Adipose tissue (tissue), 3 donors: ENCODE data around the gene APOD. TPM values are rescaled to one million over a fixed set of nuclear protein-coding genes. Genes with fewer than 3 reads are reported as not detected.
"Not testable (repeated sequence)": the region's sequence is repeated elsewhere in the genome, so short reads cannot be mapped to it uniquely, and the experiment has no call there.

ENCODE experiments used
- H3K27ac ChIP-seq: one replicate; pipeline ENCODE4 v1.5.1; 2013; ENCODE audit warnings: low read depth, low read length
- whole genome bisulfite sequencing, 3 donors: extraction: QIAGEN DNeasy Blood & Tissue Kit; methylation state at CpG; one replicate each; pipeline ENCODE4 v1.1.7; 2013; 5-methylcytosine and 5-hydroxymethylcytosine counted together
- polyA plus RNA-seq, 3 donors: library from polyadenylated mRNA; stranded (reverse); fragments of 200-250 nt; gene quantifications; one replicate each; pipeline ENCODE4 v1.2.3, GENCODE V29; 2013
- donor health status: healthy with polysubstance abuse.
- donor health status: Bipolar disorder and iron deficiency.
- donor health status: healthy.

APOD gene
- 100 to 1,000 TPM in 2 of 3 donors, 10 to 100 TPM in 1; 70.3 to 618 (median 602) TPM for polyA plus RNA-seq

GRCh38 chr3:195583831-195584542 is at the start of gene APOD:
Gene APOD (minus strand): TSS chr3:195583940. CDS start chr3:195579461, 4,479 bp downstream.
- whole genome bisulfite sequencing, 3 donors: 31 to 52% (median 40%) methylated on average over 16 of the region's 16 CpGs
- H3K27ac ChIP-seq: no peak within 1 kb of the TSS

- WGBS, 3 donors: 58 to 85% (median 84%) methylated on average over 1 to 2 of the region's 3 CpGs
- H3K27ac ChIP-seq: not testable (repeated sequence)
These were observed 49.6 kb upstream of the APOD start for GRCh38 chr3:195633351-195633750.

DNA sequence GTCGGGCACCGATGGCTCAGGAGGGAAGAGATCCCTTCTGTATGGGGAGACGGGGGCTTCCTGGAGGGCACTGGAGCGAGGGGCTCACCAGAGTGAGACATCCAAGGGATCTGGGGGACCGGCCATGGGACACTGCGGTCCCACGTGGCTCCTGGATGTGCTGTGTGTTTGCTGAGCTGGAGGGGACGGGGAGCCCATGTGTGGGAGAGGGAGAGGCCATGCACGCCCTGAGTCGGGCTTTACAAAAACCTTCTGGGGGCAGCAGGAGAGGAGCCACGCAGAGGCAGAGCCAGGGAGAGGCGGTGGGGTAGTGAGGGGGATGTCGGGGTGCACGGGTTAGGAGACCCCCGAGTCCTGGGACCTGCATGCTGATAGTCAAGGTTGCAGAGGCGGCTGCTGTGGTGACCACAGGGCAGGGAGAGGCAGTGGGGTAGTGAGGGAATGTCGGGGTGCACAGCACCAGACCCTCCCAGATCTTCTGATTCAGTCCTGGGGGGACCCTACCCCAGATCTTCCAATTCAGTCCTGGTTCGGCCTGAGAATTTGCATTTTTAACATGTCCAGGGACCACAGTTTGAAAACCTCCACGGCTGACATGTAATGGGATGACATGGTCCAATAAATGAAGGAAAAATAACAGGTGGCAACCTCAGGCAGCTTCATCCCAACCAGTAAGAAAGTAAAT is 48.9 kb upstream of the APOD start:
- not testable (repeated sequence) for H3K27ac ChIP-seq
- 84 to 91% (median 90%) methylated on average over 14 to 18 of the region's 19 CpGs for WGBS, 3 donors

- 93 to 97% (median 95%) methylated on average over 10 to 18 of the region's 20 CpGs for WGBS, 3 donors
- H3K27ac ChIP-seq: not testable (repeated sequence)
These were observed 48.3 kb upstream of the APOD start for GRCh38 chr3:195632046-195632445.

DNA sequence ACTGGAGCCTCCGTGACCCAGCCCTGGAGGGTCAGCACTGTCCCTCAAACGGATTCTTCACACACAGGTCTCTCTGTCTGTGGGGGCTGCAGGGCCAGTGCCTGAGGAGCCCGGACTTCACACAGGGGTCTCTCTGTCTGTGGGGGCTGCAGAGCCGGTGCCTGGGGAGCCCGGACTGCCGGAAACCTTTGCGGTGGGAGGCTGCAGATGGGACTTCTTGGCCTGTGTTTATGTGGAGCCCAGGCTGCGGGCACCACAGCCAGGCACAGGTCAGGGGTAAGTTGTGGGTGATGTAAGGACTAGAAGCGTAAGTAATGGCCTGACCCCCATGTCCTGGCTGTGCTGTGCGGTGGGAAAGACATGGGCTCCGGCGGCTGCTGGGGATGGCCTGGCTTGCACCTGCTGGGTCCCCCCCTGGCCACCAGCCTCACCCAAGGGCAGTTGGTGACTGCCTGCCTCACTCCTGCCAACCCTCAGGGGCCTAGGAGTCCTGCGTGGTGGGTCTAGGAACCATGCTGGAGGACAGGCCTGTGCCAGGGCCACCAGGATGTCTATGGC is 47.3 kb upstream of the APOD start:
- WGBS, 3 donors: 88 to 94% (median 93%) methylated on average over 8 to 10 of the region's 13 CpGs
- not testable (repeated sequence) for H3K27ac ChIP-seq

DNA sequence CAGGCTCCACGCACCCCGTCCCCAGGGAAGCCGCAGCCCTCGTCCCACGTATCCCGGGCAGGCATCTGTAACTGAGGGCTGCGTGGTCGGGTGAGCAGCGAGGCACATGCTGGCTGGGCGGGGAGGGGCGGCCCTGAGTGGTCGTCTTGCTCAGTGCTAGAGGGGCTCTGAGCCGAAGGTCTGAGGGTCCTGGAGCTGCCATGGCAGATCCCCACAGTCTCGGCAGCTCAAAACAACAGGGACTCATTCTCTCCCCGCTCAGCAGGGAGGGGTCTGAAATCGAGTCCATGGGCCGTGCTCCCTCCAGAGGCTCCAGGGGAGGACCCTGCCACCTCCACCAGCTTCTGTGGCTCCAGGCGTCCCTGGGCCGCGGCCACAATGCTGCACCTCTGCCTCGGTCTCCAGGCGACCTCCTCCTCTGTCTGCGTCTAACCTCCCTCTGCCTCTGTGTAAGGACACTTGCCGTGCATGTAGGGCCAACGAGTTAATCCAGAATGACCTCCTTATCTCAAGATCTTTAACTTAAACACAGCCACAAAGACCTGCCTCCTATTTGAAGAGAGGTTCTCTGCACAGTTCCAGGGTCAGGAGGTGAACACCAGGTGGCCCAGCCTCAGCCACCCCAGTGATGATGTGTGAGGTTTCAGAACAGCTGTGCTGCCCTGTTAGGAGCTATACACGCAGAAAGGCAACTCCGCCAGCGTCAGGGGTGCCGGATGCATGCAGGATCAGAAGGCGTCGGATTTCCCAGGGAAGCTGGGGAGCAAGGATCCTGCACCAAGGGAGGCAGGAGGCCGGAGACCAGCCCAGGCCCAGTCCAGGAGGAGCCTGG is 46.6 kb upstream of the APOD start:
- 56 to 84% (median 74%) methylated on average over 10 to 25 of the region's 32 CpGs for WGBS, 3 donors
- H3K27ac ChIP-seq: not testable (repeated sequence)

DNA sequence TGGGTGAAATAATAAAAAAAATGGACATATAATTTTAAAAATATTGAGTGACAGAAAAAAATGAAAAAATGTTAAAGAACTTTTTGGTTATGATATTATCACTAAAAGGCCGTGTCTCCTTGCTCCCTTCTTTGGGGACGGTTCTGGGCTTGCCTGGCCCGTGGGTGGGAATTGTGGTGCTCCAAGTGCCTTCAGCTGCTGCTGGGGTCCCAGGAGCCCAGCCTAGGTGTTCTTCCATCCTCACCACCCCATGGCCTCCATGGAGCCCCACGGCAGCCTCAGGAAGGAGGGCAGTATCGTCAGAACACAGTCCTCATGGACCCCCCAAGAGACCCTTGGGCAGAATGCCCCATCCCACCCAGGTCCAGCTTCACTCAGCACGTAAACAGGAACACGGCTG is 45.9 kb upstream of the APOD start:
- H3K27ac ChIP-seq: not testable (repeated sequence)
- 83 to 89% (median 88%) methylated on average over 3 to 5 of the region's 7 CpGs for WGBS, 3 donors

GRCh38 chr3:195628386-195628920 is 44.7 kb upstream of the APOD start:
- not testable (repeated sequence) for H3K27ac ChIP-seq
- 84 to 92% (median 90%) methylated on average over 22 to 23 of the region's 23 CpGs for WGBS, 3 donors

DNA sequence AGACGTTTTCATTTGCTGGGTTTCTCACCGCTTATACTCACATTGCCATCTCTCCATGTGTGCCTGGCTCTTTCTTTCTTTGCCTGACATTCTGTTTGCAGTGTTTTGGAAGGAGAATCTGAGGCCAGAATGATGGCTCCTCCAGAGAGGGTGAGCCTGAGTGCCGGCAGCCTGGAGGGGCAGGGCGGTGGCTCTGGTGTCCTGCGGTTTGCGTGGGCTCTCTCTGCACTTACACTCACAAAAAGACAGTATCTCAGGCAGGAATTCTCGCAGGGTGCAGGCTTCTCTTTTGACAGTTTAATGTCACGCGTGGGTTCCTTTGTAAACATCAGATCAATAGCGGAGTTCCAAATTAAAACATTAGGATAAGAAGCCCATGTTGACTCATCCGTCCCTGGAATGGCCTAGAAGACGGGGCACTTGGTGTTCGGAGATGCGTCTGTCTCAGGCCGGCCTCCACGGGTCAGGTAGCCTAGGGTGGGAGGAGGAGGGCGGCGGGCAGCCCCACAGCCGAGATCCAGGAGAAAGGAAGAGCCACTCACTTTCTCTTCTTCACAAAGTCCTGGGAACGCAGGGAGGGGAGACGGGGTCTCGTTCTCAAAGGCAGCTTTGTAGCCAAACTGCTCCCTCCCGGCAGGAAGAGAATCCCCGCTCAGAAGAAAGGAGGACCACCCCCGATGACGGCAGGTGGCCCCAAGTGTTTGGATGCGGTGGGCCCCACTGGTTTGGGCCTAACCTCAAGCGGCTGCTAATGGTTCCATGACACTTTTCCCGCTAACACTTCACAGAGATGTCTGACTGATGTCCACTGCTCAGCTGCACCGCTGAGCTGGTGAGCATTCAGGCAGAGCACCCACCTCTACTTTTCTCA is 44.0 kb upstream of the APOD start:
- not testable (repeated sequence) for H3K27ac ChIP-seq
- WGBS, 3 donors: 62 to 77% (median 75%) methylated on average over 23 to 28 of the region's 30 CpGs

DNA sequence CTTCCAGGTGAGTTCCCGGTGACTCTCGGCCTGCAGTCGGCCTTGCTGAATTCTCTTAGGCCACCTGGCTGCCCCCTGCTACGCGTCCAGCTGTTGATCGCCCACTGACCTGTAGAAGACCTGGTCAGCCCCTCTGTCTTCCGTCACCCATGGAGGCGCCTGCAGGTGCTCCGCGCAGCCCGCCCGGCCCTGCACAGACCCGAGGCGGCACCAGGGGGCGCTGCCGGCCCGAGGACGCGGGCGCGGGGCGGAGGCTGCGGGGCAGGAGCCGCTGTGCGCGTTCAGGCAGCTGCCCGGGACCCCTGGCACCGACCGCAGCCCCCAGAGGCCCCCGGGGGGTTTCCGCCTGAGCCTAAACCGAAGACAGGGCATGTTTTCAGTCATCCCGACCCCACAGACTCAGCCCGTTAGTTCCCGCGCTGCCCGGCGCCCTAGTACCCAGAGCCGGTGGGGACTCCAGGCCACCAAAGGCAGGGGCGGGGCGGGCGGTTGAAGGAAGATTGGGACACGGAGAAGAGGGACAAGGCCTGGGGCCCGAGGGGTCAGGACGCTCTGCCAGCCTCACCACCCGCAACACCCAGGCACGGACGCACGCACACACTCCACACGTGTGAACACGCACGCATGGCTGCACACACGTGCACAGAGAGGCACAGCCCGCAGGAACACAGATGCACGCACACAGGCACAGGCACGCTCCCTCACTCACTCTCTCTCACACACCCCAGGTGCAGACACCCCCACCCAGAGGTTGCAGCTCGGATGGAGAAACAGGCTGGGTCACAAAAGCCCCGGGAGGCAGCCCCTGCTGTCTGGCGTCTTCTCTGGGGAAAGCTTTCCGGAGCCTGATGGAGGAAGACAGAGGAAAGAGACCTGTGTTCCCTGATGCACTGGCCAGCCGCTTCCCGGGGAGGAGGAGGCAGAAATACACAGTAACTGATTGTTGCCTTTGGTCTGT is 41.1 kb upstream of the APOD start:
- 4 to 25% (median 4%) methylated on average over 5 to 13 of the region's 62 CpGs for WGBS, 3 donors
- H3K27ac ChIP-seq: not testable (repeated sequence)

DNA sequence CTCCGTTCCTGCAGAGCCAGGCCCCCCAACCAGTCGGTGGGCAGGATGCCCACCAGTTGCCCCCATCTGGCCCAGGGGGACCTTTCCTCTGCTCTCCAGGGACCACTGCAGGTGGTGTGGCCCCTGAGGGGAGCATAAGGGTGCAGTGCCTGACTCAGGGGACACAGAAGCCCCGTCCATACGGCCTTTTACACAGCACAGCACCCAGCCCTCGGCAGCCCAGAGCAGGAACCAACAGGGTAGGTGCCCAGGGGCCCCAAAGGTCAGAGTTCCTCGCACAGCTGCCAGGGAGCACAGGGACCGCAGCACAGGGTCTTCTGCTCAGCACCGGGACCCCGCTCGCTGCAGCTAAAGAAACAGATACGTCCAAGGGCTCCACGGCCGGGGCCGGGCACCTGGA is 40.4 kb upstream of the APOD start:
- no CpG with 5 or more reads among the region's 14 CpGs for WGBS, 3 donors
- H3K27ac ChIP-seq: not testable (repeated sequence)

DNA sequence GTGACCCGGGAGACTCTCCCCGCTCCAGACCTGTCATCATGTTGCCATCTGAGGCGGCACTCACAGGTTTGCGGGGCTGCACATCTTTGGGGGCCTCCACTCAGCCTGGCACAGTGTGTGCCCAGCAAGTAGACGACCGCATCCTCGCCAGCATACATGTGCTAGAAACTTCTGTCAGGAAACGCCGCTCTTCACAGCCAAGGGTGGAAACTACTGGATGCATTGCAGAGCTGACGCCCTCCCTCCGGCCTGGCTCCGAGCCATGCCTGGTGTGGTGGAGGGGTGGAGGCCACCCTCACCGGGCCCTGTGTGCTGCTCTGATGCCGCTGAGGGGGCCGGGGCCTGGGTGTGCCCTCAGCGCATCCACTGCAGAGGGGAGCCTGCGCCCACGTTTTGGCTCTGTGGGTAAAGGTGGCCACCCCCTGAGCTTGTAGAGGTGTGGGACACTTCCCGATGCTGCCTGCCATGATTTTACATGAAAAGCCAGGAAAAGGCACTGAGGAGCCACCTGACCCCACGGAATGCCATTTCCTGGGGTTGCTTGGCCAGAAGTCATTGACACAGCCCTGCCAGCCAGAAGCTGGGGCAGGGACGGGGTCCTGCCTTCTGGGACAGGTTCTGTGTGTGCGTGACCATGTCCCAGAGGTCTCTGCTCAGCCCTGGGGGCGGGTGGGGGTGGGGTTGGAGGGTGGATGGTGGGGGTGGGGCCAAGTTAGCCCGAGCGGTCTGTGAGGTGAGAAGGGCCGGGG is 39.7 kb upstream of the APOD start:
- H3K27ac ChIP-seq: not testable (repeated sequence)

DNA sequence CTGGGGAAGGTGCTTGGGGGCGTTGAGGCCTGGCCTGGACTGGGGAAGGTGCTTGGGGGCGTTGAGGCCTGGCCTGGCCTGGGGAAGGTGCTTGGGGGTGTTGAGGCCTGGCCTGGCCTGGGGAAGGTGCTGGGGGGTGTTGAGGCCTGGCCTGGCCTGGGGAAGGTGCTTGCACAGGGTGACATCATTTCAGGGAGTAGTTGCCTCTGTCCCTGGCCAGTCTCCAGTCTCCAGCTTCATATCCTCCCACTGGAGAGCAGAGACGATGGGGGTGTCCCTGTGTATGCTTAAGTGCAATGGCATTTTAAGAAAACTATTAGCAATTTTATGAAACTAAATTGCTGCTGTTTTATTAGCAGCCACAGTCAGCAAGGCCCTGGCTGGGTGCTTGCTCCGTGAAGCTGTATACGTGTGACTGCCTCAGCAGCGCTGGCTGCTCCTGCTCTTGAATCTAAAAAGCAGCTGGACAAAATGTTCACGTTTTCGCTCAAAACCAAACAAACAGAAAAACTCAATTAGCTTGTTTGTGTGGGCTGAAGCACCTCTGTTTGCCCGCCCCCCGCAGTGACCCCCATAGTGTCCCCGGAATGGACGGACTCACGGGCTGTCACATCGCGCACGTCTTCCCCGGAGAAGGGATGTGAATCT is 38.9 kb upstream of the APOD start:
- not testable (repeated sequence) for H3K27ac ChIP-seq
- WGBS, 3 donors: 85 to 92% (median 90%) methylated on average over 9 to 15 of the region's 17 CpGs

More for the DNA sequence above, 39.7 kb upstream of the APOD start:
- WGBS, 3 donors: 81 to 90% (median 84%) methylated on average over 13 to 20 of the region's 26 CpGs

GRCh38 chr3:195622012-195622411 is 38.3 kb upstream of the APOD start:
- H3K27ac ChIP-seq: not testable (repeated sequence)
- WGBS, 3 donors: 87 to 91% (median 90%) methylated on average over 5 of the region's 6 CpGs

- 79 to 87% (median 84%) methylated on average over 3 of the region's 3 CpGs for WGBS, 3 donors
- not testable (repeated sequence) for H3K27ac ChIP-seq
These were observed 37.4 kb upstream of the APOD start for GRCh38 chr3:195621095-195621494.
